Activated CD8-positive, alpha-beta memory T cell treated with anti-CD3 and anti-CD28 coated beads for 1 hour (primary cell): ENCODE measurements around the gene STRN3.

ENCODE experiments used
- DNase-seq, 2 donors: peaks; one replicate each; pipeline ENCODE4 v3.0.0-alpha.2; 2020; ENCODE audit warnings: low read depth in 1 of 2; ENCODE audit errors: extremely low read depth in 1 of 2

Gene STRN3

DNA sequence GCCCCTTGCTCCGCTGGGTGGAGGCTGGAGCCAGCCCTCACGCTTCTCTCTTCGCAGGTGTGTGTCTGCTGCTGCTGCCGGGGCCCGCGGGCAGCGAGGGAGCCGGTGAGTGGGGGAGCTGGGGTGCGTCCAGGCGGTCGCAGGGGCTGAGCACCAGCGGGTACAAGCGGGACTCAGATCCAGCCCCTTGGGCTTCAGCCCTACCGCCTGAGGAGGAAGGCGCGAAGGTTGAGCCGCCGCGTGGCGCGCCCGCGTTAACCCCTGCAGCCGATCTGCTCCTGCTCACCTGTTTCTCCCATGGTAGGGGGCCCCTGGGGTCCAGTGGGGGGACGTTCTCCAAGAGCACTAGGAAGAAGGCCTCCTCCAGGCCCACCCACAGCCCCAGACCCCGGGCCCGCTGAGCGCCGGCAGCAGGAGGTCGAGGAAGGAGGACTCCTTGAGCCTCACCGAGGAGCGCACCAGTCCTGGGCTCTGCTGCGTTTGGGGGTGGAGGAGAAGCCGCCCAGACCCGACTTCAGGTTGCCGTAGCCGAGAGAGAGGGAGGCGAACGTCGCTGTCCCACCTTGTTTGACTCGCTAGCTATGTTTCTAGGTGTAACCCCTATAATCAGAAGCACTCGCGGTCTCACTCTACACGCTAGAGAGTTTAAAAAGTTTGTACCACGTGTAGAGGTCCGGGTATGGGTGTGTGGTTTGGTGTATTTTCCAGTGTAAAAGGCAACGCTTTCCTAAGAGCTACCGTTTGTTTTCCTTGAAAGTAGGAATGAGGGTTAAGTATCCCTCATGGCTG, 151.0 kb downstream of the STRN3 start:
- no peak for DNase-seq

DNA sequence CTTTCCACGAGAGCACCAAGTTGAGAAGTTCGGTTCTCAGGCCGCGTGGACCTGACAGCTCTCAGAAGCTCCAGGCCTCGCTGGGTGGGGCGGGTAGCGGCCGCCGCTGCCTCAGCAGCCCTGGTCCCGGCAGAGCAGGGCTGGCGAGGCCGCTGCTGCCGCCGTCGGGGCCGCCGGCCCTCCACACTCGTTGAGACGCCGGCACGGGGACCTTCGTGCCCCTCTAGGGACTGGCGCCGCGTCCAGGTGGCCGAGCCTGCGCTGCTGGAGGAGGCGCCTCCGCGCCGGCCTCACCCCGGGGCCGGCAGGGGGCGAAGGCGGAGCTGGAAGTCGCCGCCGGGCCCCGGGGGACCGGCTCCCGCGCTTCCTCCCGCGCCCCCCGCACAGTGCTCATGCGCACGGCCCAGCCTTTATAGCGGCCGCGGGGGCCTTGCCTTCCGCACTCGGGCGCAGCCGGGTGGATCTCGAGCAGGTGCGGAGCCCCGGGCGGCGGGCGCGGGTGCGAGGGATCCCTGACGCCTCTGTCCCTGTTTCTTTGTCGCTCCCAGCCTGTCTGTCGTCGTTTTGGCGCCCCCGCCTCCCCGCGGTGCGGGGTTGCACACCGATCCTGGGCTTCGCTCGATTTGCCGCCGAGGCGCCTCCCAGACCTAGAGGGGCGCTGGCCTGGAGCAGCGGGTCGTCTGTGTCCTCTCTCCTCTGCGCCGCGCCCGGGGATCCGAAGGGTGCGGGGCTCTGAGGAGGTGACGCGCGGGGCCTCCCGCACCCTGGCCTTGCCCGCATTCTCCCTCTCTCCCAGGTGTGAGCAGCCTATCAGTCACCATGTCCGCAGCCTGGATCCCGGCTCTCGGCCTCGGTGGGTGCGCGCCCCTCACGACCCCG, 151.8 kb downstream of the STRN3 start, which contains the start of gene COCH:
Gene COCH, plus strand, starts transcription at position 440 of the 879 bp plus-strand sequence. Its CDS starts 380 bp downstream, at position 820.
- DNase-seq: no peak

DNA sequence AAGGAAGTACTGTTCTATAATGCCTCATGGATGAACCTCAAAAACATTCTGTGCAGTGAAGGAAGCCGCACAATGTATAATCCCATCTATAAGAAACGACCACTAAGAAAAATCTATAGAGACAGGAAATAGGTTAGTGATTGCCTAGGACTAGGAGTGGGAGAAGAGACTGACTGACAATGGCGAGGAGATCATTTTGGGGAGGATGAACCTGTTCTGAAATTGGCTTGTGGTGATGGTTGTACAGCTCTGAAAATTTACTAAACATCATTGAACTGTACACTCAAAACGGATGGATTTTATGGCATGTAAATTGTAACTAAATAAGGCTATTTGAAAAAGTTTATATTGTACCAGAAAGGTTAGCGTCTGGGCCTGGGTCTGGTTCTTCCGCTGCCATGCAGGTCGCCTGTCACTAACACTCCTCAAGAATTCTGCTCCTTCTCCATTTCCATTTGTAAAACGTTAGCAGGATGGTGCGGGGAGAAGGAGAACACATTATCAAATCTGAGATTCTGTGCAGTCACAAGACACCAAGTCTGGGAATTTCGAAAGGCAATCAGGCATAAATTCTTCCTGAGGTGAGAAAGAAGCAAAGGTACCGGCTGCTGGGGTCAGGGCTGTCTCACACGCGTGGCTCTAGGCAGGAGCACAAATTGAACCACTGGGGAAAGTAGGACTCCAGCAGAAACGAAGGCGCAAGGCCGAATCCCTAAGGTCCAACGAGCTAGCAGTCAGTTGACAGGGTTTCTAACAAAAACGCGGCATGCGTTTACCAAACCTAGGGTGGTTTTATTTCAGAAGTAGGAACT, 152.7 kb downstream of the STRN3 start:
- DNase-seq: no peak

DNA sequence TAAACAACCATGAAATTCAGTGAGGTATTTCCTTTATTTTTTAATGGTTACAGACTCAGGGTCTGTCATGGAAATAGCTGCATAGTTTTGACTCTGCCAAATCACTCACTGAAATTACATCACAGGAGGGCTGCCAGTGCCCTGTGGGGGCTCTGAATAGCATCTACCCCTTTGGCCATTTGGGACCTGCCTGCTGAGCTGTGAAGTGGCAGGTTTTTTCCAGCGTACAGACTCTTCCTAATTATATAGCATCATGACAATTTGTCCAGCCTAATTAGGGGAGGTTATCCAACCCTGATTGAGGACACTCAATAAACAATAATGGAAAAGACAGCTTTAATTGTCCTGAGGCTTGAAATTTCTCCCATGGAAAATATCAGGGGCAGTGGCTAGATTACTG, 153.6 kb downstream of the STRN3 start:
- DNase-seq: no peak

DNA sequence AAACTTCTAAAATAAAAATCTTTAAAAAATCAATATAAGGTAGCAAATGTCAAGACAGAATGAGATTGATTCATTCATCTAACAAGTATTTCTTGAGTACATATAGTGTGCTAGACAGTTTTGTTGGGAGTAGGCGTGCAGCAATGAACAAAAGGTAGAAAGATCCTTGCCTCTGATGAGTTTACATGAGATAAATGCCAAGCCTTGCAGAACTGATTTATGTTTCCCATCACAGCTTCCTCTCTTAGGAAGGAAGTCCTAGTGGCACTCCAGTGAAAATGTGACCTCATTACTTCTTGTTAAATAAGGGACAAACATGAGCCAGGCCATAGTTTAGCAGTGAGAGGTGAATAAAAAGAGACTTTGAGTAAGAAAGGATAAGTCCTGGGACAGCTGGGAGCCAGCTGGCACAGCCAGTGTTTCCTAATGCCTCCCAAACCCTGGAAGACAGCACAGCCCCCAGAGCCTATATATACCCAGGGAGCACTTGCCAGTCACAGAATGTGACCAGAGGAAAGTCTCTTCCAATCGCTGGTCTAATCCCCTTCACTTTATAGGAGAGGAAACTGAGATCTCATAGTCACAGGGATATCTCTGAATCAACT, 156.5 kb downstream of the STRN3 start:
- no peak for DNase-seq

DNA sequence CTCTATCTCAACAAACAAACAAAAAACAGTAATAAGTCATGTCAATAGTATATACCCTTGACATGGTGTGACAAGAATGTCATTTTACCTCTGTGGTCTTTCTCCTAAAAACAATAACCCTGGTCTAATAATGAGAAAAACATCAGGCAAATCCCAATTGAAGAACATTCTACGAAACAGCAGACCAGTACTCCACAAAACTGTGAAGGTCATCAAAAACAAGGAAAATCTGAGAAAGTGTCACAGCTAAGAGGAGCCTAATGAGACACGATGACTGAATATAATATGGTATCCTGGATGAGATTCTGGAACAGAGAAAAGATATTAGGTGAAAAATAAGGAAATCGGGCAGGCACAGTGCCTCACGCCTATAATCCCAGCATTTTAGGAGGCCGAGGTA, 157.4 kb downstream of the STRN3 start:
- DNase-seq: no peak

DNA sequence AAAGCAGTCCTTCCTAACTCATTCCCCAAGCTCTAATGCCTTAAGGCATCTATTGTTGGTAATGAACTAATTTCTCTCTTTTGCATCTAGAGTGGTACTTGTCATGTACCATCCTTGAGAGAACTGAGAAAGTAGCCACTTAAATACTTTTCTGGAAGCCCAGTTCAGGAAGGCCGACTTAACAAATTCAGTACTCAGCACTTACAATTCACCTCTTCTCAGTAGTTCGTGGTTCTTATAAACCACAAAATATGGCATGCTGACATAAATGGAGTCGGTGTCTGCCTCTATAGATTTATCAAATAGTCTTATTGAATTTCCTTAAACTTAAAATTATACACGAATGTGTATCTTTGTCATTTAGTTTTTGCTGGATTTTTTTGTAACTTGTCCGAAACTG, 161.2 kb downstream of the STRN3 start:
- DNase-seq: no peak

DNA sequence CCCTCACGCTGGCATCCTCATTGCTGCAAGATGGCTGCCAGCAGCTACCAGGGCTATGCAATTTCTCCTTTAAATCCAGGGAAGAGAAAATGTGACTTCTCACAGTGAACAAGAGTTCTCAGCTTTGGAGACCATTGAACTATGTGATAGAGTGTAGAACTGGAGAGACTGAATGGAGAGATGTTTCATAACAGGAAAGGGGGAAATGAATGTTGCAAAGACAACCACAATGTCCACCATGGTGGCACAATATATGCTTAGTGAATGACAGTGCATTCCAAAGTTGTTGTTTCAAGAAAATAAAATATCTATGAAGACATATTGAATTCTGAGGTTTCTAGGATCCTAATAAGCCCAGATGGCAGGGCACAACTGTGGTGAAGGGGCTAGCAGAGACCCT, 165.0 kb downstream of the STRN3 start:
- no peak for DNase-seq

DNA sequence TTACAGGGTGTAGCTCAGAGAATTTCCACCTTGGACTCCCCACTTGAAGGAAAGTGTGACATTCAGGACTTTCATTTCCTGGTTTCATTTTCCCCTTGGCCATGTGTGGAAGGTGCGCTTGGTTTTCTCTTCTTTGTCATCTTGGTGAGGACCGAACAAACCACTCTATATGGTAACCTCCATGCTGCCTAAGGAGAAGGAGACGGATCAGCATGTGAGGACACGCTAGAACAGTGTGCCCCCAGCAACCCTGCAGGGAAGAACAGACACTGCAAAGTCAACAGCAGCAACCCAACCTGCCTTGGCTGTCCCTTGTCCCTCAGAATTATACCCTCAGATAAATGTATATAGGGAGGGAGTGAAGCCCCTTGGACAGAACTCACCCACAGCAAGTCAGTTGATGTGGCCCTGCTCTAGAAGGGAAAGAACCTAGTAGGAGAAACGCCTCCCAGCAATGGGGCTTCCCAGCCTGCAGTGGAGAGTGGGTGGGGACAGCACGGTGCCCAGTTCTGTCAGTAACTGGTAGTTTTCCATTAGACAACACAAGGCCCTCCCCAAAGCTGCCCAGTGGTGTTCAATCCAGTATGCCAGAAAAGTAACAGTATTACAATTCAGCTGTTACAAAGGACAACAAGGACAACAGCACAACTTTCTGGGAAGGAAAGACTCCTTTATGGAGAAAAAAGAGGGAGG, 170.7 kb downstream of the STRN3 start:
- DNase-seq: no peak

DNA sequence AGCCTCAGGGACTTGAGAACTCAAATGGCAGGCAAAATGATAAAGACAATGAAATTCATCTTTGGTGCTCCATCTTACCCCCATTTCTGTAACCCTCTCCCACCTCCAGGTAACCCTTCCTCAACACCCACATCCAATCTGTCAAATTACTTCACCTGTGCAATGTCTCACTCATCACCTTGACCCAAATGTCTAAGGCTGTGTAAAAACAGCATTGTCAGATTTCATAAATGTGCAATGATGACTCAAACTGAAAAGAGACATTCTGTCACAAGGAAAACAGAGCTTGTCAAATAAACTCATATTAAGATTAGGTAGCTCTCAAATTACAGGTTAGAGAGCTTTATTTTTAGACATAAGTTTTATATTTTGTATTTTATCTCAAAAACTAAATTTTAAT, 171.7 kb downstream of the STRN3 start:
- no peak for DNase-seq

DNA sequence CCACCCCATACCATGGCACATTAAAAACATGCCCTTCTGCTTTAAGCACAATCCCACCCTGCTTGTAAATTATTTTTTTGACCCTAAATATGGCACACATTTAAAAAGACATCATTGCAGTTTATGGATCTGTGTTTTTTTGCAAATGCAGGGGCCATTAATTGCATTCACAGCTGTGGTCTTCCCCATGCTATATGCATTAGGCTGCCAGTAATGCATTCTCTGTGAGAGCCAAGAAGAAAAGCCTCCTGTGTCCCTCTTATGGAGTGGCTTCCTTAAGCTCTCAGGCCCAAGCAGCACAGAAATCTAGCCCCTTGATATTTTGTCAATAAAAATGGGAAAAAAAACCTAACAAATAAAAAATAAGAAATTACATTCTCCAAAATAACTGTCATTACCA, 172.2 kb downstream of the STRN3 start:
- DNase-seq: no peak

DNA sequence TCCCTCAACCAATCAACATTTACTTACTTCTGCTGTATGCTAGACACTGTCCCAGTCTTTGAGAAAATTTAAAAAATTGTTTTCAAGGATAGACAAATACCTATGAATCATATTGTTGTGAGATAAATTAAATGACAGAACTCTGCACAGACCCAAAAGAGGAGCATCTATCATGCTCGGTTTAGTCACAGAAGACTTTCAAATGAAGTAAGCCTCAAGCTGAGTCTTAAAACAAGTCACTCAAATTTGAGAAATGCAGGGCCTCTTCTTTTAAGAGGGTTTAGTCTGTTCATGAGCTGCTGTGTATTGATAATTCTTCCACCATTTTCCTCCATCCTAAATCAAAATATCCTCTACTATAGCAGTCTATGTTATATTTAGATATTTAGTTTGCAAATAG, 176.2 kb downstream of the STRN3 start:
- DNase-seq: no peak

DNA sequence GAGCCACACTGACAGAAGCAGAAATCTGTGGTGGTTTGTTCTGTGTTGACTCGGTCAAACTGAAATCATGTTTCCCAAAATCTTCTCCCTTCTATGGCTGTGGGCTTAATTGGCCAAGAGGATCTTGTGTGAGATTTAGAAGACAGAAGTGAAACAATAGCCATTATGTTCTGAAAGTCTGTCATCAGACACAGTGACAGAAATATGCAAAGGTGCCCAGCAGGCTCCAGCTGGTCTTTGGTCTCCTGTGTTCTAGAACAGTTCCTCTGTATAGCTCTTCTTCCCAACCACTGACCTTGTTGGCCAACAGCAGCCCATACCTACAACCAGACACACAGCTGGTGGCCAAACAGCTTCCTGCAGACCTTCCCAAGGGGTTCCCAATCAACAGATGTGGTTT, 176.8 kb downstream of the STRN3 start:
- no peak for DNase-seq

DNA sequence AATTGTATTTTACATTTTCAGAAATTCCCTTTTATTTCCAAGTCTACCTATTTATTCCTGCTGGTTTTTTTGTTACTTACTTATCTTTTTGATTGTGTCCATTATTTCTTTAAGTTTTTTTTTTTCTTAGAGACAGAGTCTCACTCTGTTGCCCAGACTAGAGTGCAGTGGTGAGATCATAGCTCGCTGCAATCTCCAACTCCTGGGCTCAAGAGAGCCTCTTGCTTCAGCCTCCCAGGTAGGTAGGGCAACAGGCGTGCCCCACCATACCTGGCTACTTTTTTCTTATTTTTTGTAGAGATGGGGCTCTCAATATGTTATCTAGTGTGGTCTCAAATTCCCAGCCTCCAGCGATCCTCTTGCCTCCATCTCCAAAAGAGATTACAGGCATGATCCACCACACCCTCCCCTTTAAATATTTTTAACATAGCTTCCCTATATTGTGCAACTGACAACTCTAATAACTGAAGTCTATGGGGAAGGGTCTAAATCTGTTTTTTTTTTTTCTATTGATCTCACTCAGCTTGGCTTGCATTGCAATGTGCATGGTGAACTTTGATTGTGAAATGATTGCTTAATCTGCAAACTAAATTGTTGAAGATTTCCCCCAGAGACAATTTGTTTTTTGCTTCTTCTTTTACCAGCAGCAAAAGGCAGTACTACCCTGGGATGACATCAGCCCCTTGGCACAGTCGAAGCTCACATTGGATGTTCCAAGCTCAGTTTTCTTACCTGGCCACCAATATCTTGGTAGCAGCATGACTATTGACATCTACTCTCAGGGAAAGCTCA, 177.5 kb downstream of the STRN3 start:
- no peak for DNase-seq
